Measurements from ENCODE around the gene PRR35.

Gene PRR35

DNA sequence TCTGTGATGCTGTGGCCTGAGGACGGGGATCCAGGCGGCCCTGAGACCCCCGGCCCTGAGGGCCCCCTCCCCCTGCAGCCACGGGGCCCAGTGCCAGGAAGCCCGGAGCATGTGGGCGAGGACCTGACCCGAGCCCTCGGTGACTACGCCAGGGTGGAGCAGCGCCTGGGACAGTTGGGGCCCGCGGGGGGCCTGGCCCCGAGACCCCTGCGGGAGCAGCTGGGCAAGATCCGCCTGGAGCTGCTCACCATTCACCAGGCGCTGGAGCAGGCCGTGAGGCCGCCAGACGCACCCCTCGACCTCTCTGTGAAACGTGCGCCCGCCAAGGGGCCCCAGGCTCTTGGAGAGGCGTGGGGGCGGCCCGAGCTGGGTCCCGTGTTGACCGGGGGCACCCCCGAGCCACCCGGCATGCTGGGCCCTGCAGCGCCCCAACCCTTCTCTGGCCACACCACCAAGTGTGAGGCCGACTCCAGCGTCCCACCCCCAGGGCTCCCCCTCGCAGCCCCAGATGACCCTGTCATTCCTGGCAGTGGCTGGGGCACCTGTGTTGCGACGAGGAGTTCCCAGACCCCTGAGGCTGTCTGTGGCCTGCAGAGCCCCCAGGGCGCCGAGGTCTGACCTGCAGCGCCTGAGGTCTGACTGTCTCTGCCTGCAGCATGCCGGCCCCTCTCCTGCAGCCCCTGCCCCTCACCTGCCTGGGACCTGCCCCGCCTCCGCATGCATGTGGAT lies 4.7 kb downstream of the PRR35 start:
- DNase-seq (ENCODE audit: low read depth in 2 of 2), result no peak

DNA sequence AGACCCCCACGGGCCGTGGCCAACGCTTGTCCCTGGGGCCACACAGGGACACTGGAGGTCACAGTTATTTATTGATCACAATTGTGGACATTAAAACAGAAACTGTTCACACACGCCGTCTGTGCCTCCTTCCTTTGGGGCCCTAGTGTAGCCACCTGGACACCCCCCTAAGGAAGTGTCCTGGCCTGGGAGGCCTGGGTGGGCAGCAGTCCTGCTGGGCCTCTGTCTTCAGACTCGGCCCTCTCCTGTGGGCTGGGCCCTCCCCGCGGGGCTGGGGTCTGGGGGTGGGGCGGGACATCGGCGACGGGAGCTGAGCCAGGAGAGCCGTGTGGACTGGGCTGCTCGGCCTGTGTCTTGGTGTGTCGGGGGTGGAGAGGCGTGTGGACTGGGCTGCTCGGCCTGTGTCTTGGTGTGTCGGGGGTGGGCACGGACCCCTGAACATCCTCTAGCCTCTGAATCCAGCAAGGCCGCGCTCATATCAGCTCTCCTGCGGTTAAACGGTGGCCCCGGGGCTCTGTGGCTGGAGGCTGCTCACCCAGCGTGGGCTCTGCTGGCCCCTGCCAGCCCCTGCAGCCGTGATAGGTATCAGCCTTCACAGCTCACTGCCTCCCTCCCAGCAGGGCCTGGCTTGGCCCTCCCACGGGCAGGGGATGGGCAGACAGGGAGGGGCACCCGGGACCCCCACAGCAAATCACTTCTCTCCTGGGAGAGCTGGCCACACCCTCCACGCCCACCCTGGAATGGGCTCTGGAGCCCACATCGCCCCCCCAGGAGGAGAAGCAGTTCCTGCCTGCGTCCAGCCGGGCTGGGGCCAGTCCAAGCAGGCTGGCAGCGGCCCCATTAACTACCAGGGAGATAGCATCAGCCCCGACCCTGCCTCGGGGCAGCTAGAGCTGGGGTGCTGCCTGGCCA lies 5.5 kb downstream of the PRR35 start:
- DNase-seq (ENCODE audit: low read depth in 2 of 2), result no peak

DNA sequence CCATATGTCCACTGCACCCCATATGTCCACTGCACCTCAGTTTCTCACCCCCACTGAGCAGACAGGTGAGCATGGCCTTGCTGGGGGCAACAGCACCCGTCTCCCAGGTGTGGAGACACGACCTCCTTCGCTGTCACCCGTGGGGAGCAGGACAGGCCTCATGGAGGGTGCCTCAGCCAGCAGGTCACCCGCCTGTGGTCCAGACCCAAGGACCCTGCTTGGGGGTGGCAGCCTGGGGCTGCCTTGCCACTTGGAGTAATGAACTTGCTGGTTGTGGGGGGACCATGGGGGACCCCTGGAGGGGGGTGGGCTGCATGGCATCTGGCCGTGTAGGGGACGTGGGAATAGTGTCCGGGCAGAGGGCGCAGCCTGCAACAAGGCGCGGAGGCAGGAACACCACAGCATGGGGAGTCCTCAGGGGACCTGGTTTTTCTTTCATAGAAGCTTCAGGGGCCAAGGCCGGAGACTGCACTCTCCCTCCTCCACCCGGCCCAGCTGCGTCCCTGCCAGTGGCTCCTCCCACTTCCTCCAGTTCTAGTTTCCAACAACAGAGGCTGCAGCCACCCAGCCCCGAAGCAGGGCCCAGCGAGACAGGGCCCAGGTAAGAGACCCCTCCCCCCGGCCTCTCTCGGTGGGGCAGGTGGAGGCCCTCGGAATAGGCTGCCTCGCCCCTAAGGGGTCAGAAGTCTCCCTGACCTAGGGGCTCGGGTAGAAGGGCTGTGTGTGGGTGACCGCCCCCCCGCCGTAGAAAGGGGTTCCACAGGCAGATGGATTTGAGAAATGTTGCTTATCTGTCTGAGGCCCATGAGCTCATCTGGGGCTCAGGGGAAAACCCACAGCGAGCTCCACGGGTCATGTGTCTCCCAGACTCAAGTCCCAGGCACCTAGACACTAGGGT lies 6.5 kb downstream of the PRR35 start, which contains the start of gene NHLRC4:
NHLRC4 (plus strand) TSS at position 531 of the 898 bp plus-strand sequence. CDS start 1,043 bp downstream, outside the sequence.
- DNase-seq (ENCODE audit: low read depth in 2 of 2), result peak in 1 of 2 donors; percentile 21

DNA sequence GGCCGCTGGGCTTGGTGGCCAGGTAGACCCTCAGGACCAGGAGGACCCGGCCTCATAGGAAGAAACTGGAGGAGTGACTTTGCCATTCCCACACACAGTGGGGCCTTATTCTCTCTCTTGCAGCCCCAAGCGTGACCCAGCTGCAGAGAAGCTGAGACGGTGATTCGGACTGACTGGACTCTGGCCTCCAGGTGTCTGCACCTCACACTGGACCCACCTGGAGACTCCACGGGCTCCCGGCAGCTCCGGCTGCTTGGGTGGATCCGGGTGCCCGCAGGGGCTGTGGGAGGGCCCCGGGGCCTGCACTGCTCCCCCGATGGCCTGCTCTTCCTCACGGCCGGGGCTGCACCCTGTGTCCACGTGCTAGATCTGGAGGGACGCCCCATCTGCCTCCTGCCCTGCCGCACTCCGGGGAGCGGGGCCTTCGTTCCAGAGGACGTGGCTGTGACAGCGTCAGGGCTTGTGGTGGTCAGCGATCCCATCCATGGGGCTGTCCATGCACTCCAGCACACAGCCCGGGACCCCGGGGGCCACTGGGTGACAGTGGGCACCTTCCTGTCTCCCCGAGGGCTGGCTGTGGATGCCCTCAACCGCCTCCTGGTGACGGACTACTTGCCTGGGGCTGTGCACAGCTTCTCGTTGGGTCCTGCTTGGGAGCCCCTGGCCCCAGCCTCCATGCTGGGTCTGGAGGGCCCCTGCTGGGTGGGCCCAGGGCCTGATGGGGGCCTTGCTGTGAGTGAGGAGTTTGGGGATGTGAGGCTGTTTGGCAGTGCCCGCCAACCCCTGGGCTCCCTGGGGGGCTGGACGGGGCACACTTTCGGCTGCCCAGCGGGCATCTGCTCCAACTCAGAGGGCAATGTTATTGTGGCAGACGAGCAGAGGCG lies 7.4 kb downstream of the PRR35 start:
- DNase-seq (ENCODE audit: low read depth in 2 of 2), result no peak

DNA sequence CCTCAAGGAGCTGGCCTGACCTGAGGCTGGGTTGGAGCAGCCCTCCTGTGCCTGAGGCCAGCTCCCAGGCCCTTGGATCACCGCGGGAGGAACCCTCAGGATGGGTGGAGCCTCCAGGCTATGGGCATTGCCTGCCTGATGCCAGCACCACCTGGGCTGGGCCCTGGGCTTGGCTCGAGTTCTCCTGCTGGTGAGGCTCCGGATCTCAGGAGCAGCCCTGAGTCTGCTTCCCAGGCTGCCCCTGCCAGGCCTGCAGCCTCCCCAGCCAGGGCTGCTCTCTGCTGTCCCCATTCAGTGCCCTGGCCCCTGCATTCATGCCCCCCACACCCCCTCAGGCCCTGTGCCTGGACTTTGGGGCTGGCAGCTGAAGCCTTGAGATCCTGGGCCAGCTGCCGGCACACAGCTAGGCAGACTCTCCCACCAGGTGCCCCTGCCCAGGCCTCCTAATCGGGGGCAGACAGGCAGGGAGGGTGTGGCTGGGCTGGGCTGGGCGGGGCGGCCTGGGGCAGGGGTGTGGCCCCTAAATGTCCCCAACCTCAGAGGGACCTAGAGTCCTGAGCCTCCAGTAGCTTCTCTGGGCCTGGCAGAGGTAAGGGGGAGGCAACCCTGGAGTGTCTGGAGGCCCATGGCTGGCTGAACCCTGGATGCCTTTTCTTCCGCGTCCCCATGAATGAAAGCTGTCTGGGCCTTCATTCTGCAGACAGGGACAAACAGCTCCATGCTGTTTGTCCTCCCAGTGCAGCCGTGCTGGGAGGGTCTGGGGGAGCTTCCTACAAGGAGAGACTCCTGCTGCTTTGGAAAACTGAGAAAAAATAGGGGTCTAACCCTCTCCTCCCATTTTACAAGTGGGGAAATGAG lies 8.4 kb downstream of the PRR35 start:
- no peak for DNase-seq (ENCODE audit: low read depth in 2 of 2)

DNA sequence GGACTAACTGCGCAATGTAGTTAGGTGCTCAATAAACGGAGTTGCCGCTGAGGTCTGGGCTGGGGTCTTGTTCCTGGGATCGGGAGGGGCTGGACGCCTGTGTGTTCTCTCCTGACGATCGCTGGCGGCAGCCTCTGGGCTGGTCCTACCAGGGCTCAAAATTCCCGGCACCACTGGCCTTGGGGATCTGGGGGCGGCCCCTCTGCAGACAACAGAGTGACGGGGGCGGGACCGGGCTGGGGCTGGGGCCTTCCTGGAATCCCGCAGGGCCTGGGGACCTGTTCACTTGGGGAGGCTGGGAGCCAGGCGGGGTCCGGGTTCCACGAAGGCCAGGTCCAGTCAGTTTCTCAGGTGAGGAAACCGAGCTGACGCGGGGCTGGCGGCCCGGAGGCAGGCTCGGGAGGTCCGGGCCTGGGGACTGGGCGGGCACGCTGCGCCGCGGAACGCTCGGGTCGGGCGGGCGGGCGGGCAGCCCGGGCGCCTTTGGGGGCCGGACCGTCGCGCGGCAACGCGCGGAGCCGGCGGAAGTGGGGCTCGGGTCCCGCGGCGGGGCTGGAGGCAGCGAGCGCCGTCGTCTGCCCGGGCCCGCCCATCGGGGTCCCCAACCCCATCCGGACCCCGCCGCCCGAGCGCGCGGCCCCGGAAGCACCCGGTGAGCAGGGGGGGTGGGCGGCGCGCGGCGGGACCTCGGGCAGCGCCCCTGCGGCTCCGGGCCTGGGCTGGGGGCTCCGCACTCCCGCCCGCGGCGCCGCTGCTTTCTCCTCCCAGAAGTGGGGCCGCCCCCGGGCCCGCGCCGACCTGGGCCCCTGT lies 9.5 kb downstream of the PRR35 start, which contains the start of gene PIGQ:
PIGQ (plus strand) TSS at position 524 of the 810 bp plus-strand sequence. CDS start 4,107 bp downstream, outside the sequence.
- DNase-seq (ENCODE audit: low read depth in 2 of 2), result peak; percentile 34 to 42

DNA sequence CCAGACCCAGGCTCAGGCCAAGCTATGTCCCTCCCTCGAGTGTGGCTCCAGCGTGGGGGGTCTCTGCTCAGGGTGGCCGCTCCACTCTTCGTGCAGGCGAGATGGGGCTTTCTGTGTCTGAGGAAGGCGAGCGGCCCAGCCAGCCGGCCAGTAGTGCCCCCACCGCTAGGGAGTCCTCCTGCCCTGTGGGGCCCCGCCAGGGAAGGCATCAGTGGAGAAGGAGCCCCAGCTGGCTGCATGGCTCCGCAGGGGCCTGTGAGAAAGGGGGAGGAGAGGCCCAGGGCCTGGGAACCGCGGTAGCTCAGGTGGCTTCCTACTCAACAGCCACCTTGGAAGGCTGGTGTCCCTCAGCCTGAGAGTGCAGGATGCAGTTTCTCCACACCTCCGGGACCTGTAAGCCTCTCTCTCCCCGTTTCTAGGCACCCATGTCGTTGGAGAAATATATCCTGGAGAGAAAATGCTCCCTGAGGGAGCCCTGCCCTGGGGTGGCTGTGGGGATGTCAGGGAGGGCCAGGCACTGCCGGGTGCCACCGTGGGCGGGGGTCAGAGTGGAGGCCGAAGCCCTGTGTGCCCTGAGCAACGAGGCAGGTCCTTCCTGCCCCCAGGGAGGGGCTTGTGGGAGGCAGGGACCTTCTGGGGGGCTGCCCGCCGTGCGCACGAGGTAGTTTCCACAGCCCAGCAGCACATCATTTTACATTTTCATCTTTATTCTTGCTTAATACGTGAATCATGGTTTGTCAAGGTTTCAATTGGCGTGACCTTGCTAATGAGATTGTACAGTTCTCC lies 12.9 kb downstream of the PRR35 start:
- DNase-seq (ENCODE audit: low read depth in 2 of 2), result no peak

DNA sequence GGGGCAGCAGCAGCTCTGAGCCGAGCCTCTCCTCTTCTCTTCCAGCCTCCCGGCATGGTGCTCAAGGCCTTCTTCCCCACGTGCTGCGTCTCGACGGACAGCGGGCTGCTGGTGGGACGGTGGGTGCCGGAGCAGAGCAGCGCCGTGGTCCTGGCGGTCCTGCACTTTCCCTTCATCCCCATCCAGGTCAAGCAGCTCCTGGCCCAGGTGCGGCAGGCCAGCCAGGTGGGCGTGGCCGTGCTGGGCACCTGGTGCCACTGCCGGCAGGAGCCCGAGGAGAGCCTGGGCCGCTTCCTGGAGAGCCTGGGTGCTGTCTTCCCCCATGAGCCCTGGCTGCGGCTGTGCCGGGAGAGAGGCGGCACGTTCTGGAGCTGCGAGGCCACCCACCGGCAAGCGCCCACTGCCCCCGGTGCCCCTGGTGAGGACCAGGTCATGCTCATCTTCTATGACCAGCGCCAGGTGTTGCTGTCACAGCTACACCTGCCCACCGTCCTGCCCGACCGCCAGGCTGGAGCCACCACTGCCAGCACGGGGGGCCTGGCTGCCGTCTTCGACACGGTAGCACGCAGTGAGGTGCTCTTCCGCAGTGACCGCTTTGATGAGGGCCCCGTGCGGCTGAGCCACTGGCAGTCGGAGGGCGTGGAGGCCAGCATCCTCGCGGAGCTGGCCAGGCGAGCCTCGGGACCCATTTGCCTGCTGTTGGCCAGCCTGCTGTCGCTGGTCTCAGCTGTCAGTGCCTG lies 14.0 kb downstream of the PRR35 start:
- no peak for DNase-seq (ENCODE audit: low read depth in 2 of 2)

DNA sequence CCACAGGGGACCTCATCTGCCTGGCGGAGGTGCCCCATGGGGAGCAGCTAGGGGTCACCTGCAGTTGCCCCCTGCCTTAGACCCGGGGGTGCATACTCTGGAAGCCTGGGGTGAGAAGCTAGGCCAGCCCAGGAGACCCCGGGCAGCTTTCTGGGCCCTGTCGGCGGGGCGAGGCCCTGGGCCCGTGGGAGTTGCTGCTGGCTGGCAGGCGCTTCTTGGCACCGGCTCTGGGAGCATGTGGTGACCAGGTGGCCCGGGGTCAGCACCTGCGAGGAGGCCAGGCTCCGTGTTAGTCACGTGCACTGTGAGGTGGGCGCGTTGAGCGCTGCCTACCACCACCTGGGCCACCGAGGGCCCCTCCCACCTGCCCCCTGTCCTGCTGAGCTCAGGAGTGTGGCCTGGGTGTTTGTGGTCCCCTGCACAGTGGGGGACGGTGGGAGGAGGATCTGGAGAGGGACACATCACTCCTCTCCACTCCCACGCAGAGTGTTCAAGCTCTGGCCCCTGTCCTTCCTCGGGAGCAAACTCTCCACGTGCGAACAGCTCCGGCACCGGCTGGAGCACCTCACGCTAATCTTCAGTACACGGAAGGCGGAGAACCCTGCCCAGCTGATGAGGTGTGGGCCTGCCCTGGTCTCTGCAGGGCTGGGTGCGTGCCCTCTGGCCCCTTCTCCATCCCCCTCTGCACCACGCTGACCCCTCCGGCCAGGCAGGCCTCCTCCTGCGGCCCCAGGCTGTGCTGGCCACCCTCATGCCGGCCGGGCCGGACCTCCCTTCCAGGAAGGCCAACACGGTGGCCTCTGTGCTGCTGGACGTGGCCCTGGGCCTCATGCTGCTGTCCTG lies 15.4 kb downstream of the PRR35 start:
- no peak for DNase-seq (ENCODE audit: low read depth in 2 of 2)

DNA sequence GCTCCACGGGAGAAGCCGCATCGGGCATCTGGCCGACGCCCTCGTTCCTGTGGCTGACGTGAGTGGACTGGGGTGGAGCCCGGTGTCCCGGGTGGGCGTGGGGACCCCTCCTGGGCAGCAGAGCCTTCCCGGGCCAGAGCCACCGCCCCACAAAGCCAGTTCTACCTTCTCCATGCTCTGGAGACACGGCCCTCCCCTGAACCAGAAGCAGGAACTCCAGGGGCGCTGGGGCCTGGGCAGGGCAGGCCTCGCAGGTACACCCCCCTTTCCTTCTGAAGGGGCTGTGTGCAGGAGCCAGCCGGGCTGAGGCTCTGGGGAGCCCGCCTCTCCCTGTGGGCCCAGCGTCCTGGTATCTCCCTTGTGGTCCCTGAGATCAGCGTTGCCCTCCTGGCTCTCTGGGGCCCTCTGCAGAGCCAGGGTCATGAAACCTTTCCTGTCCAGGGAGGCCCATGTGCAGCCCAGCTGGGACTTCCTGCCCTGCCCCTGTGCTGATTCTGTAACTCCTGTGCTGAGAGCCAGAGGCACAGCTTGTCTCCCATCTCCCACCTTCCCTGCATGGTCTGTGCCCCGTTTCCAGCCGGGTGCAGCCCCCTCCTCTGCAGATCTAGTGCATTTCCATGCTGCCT lies 16.1 kb downstream of the PRR35 start:
- DNase-seq (ENCODE audit: low read depth in 2 of 2), result no peak

DNA sequence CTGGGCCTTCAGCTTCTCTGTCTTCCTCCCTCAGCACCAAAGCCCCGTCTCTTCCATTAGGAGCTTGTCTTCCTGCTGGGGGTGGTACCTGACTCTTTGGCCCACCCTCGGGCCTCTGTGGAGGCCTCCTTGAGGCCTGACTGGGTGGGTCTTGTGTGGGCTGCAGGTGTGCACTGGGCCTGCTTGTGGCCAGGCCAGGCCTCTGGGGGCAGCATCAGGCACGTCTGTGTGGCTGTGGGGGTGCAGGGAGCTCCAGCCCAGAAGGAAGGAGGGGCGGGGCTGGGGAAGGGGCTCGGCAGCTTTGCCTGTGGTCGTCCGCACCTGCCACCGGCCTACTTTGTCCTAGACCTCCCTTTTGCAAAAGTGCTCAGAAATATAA lies 16.6 kb downstream of the PRR35 start:
- no peak for DNase-seq (ENCODE audit: low read depth in 2 of 2)

DNA sequence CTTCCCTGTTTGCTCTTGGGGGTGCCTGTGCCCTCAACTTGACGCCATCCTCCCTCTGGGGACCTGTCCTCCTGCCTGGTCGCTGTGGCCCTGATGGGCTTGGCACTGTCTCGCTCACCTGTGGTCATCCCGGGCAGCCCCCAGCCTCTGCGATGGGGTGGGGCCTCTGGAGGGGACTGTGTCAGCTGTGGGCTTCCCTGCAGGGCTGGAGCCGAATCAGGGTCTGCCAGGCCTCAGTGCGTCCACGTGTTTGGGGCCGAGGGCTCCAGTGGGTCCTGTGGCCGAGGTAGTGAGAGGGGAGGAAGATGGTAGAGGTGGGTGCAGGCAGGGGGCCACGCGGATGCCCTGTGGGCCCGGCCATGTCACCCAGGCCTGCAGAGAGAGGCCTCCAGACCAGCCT lies 17.6 kb downstream of the PRR35 start:
- no peak for DNase-seq (ENCODE audit: low read depth in 2 of 2)

DNA sequence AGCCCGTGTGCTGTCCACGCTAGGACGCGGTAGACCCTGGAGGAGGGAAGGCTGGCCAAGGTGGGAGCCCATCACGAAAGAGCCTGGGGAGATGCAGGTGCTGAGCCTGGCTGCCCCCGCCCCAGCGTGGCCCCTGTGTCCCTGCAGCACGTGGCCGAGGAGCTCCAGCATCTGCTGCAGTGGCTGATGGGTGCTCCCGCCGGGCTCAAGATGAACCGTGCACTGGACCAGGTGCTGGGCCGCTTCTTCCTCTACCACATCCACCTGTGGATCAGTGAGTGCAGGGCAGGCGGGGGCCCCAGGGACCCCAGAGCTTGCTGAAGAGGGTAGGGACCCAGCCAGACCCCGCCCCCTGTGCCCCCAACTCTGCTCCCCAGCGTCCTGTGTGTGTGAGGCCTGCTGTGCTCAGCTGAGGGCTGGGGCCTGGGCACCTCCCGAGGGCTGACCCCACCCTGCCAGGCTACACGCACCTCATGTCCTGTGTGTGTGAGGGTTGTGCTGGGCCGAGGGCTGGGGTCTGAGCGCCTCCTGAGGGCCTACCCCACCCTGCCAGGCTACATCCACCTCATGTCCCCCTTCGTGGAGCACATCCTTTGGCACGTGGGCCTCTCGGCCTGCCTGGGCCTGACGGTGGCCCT lies 18.2 kb downstream of the PRR35 start:
- no peak for DNase-seq (ENCODE audit: low read depth in 2 of 2)

DNA sequence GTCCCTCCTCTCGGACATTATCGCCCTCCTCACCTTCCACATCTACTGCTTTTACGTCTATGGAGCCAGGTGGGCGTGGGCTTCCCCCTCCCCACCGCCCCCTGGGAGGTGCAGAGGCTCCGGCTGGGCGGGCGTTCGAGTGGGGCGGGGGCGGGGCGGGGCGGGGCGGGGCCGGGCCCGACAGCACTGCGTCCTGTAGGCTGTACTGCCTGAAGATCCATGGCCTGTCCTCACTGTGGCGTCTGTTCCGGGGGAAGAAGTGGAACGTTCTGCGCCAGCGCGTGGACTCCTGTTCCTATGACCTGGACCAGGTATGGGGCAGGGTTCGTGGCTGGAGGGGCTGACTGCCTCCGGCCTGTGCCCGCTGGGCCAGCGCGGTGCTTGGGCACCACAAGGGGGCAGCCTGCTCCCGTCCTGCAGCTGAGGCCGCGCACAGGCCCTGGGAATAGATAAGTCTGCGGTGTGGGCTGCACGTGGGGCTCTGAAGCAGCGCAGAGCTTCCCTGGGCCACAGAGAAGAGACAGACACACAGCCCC lies 18.7 kb downstream of the PRR35 start:
- DNase-seq (ENCODE audit: low read depth in 2 of 2), result peak; percentile 15 to 37
